Aorta (tissue), 5 donors: ENCODE data around the gene P2RY2. TPM values are rescaled to one million over a fixed set of nuclear protein-coding genes. Genes with fewer than 3 reads are reported as not detected.

ENCODE experiments used
- ATAC-seq: fragments of 200-7000 bp; cut with Tn5 transposase; one replicate; pipeline ENCODE4 v1.9.1; 2022; ENCODE audit warnings: moderate library complexity; ENCODE audit not compliant: low FRiP score
- DNase-seq, 2 donors: peaks; one replicate each; pipeline ENCODE4 v3.0.0-alpha.2; 2020
- H3K27ac ChIP-seq, 2 donors: one replicate each; pipeline ENCODE4 v1.5.1; 2013; ENCODE audit warnings: low read length in 2 of 2, mild to moderate bottlenecking in 2 of 2, moderate library complexity in 2 of 2, control low read depth in 1 of 2, inconsistent platforms in 1 of 2, low read depth in 1 of 2
- H3K27me3 ChIP-seq, 2 donors: one replicate each; pipeline ENCODE4 v1.6.1; 2013; ENCODE audit warnings: control low read depth in 1 of 2, low read length in 1 of 2, mild to moderate bottlenecking in 1 of 2, moderate library complexity in 1 of 2; ENCODE audit not compliant: insufficient read depth in 2 of 2, control insufficient read depth in 1 of 2
- H3K36me3 ChIP-seq, 2 donors: one replicate each; pipeline ENCODE4 v1.6.1; 2013; ENCODE audit warnings: control low read depth in 1 of 2, low read length in 1 of 2, mild to moderate bottlenecking in 1 of 2; ENCODE audit not compliant: insufficient read depth in 2 of 2, control insufficient read depth in 1 of 2
- H3K4me1 ChIP-seq, 2 donors: one replicate each; pipeline ENCODE4 v1.6.1; 2013; ENCODE audit warnings: low read length in 2 of 2, control low read depth in 1 of 2, mild to moderate bottlenecking in 1 of 2, moderate library complexity in 1 of 2; ENCODE audit not compliant: insufficient read depth in 2 of 2, control insufficient read depth in 1 of 2
- H3K4me3 ChIP-seq, 2 donors: one replicate each; pipeline ENCODE4 v1.5.1; 2013; ENCODE audit warnings: low read length in 2 of 2, control low read depth in 1 of 2, mild to moderate bottlenecking in 1 of 2
- H3K9me3 ChIP-seq: one replicate; pipeline ENCODE4 v1.6.1; 2013; ENCODE audit warnings: mild to moderate bottlenecking, low read length; ENCODE audit not compliant: control insufficient read depth
- WGBS, 2 donors: extraction: QIAGEN DNeasy Blood & Tissue Kit; methylation state at CpG; one replicate each; pipeline ENCODE4 v1.1.7; 2013; 5-methylcytosine and 5-hydroxymethylcytosine counted together
- intact Hi-C, 2 donors: fragments of 100-400 bp; cut with DNase I; formaldehyde crosslinking; loops; one replicate each; pipeline versions ENCODE4 v1.14.2 to v1.15.0; 2022
- polyA plus RNA-seq, 2 donors: library from polyadenylated mRNA; stranded (reverse); fragments of 200-250 nt; gene quantifications; one replicate each; pipeline ENCODE4 v1.2.3, GENCODE V29; 2013
- total RNA-seq, 2 donors: library from RNA; stranded (reverse); fragmentation: NEBNext Ultra II Directional; extraction: Animal tissue kit (Norgen Biotek cat#: 25700); gene quantifications; one replicate each; pipeline ENCODE4 v1.2.1, GENCODE V29; 2021
- donor health status: healthy with polysubstance abuse.
- donor health status: Bipolar disorder and iron deficiency.
- donor health status: DM: no; HTN: no; CAD: no.
- donor health status: DM: no; HTN: no; CAD: no.
- donor health status: DM: yes; HTN: yes; CAD: no.

P2RY2 gene
- total and polyA plus RNA-seq, 4 donors, result 0.50 to 3.9 (median 1.7) TPM

DNA sequence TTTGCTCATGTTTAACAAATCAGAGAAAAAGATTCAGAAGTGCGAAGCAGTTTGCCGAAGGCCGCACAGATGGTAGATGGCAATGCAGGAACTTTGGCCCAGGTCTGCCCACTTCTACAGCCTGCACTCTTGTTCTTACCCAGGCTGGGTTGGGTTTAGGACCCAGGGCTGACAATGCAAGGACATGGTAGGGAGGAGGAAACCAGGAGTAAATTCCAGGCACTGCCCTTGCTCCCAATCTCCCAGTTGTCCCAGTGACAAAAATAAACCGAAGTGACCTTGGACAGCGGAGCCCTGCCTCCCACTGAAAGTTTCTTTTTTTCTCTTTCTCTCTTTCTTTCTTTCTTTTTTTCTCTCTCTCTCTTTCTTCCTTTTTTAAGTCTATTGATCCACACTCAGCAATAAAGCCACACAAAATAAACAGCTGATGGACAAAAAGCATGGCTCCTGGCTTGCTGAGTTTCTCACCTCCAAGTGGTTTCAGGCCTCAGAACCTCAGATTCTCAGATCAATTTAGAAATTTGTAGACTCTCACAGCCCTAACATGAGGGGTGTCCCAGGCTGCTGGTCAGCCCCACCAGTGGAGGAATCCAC is 42.4 kb upstream of the P2RY2 start:
- no peaks in the 10 kb centered on the region for H3K36me3 ChIP-seq
- H3K27me3 ChIP-seq, result no peaks in the 10 kb centered on the region
- peak; percentile 24 to 27 for DNase-seq
- no peaks in the 10 kb centered on the region for H3K4me1 ChIP-seq
- H3K27ac ChIP-seq, result peak overlapping the region in 1 of 2 donors; percentile 77
- intact Hi-C loops, result loop anchor here (5.0 kb wide), 4 partner anchors 33 to 453 kb away; partner anchors contain the start of gene FCHSD2 (in 1 of the 2)
- no peak for ATAC-seq
- no peak overlapping the region for H3K4me3 ChIP-seq
- no peaks in the 10 kb centered on the region for H3K9me3 ChIP-seq
- WGBS, 2 donors, result 67 to 68% methylated on average over 5 of the region's 5 CpGs

- no peaks in the 10 kb centered on the region for H3K4me1 ChIP-seq
- 89 to 90% methylated on average over 5 of the region's 5 CpGs for WGBS, 2 donors
- no peak overlapping the region for H3K4me3 ChIP-seq
Observed at GRCh38 chr11:73176145-73176873, 41.8 kb upstream of the P2RY2 start.

GRCh38 chr11:73176874-73177155 is 41.3 kb upstream of the P2RY2 start:
- WGBS, 2 donors, result 88 to 100% methylated on average over 1 of the region's 1 CpG
- H3K27me3 ChIP-seq, result no peaks in the 10 kb centered on the region
- intact Hi-C loops, result loop anchor here (1.0 to 5.0 kb wide), 5 partner anchors 35 to 455 kb away; partner anchors contain the start of gene FCHSD2 (in 1 of the 2)
- H3K36me3 ChIP-seq, result no peaks in the 10 kb centered on the region
- peak overlapping the region; percentile 71 to 92 for H3K27ac ChIP-seq
- no peak overlapping the region for H3K4me3 ChIP-seq
- ATAC-seq (no peak), DNase-seq (peak in 1 of 2 donors; percentile 45)
- no peaks in the 10 kb centered on the region for H3K4me1 ChIP-seq
- H3K9me3 ChIP-seq, result no peaks in the 10 kb centered on the region

More at GRCh38 chr11:73176145-73176873, 41.8 kb upstream of the P2RY2 start:
- intact Hi-C loops, result loop anchor here (5.0 kb wide), 4 partner anchors 34 to 454 kb away; partner anchors contain the start of gene FCHSD2 (in 1 of the 2)
- Histone ChIP-seq H3K27me3 (no peaks in the 10 kb centered on the region), H3K9me3 (no peaks in the 10 kb centered on the region), H3K27ac (peak overlapping the region in 1 of 2 donors; percentile 77), H3K36me3 (no peaks in the 10 kb centered on the region)
- ATAC-seq (no peak), DNase-seq (peak; percentile 15 to 26)

GRCh38 chr11:73177380-73177777 is 40.7 kb upstream of the P2RY2 start:
- Histone ChIP-seq H3K27ac (peak overlapping the region; percentile 71 to 92), H3K9me3 (no peaks in the 10 kb centered on the region), H3K27me3 (no peaks in the 10 kb centered on the region), H3K4me1 (no peaks in the 10 kb centered on the region), H3K4me3 (no peak overlapping the region), H3K36me3 (no peaks in the 10 kb centered on the region)
- 0 to 5% methylated on average over 3 of the region's 3 CpGs for WGBS, 2 donors
- DNase-seq (peak; percentile 83 to 87), ATAC-seq (peak; percentile 70)
- intact Hi-C loops, result loop anchor here (1.0 to 5.0 kb wide), 5 partner anchors 35 to 455 kb away; partner anchors contain the start of gene FCHSD2 (in 1 of the 2)

- peak; percentile 91 for ATAC-seq
- H3K27ac ChIP-seq, result peak overlapping the region; percentile 71 to 92
- H3K9me3 ChIP-seq, result no peaks in the 10 kb centered on the region
- H3K36me3 ChIP-seq, result no peaks in the 10 kb centered on the region
- no peaks in the 10 kb centered on the region for H3K27me3 ChIP-seq
- no peak overlapping the region for H3K4me3 ChIP-seq
- intact Hi-C loops, result loop anchor here (1.0 to 5.0 kb wide), 7 partner anchors 36 to 456 kb away; partner anchors contain the start of gene FCHSD2 (in 1 of the 2)
- H3K4me1 ChIP-seq, result no peaks in the 10 kb centered on the region
- 14% methylated on average over 15 of the region's 15 CpGs for WGBS, 2 donors
- DNase-seq, result peak; percentile 93 to 96
Observed at GRCh38 chr11:73177778-73178539, 40.1 kb upstream of the P2RY2 start.

DNA sequence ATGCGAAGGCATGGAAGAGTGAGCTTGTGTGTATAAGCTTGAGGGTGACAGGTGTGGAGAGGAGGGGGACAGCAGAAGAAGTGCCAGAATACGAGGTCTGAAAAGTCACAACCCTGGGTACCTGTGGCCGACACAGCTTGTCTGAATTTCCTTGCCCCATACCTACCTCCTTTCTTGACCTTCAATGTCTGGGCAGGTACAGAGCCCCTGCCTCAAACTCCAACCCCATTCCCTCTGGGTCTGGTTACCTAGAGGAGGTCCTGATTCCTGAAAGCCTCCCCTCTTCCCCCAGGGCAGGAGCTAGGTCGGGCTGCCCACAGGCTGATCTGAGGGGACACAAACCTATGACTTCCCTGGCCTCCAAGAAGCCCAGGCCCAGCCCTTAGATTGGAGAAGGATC is 39.4 kb upstream of the P2RY2 start:
- Histone ChIP-seq H3K4me1 (no peaks in the 10 kb centered on the region), H3K36me3 (no peaks in the 10 kb centered on the region), H3K27me3 (no peaks in the 10 kb centered on the region), H3K9me3 (no peaks in the 10 kb centered on the region), H3K4me3 (no peak overlapping the region), H3K27ac (no peak overlapping the region)
- ATAC-seq (no peak), DNase-seq (peak; percentile 9 to 11)
- intact Hi-C loops, result loop anchor here (1.0 to 5.0 kb wide), 6 partner anchors 36 to 456 kb away; partner anchors contain the start of gene FCHSD2 (in 1 of the 2)
- 93 to 94% methylated on average over 4 of the region's 4 CpGs for WGBS, 2 donors

DNA sequence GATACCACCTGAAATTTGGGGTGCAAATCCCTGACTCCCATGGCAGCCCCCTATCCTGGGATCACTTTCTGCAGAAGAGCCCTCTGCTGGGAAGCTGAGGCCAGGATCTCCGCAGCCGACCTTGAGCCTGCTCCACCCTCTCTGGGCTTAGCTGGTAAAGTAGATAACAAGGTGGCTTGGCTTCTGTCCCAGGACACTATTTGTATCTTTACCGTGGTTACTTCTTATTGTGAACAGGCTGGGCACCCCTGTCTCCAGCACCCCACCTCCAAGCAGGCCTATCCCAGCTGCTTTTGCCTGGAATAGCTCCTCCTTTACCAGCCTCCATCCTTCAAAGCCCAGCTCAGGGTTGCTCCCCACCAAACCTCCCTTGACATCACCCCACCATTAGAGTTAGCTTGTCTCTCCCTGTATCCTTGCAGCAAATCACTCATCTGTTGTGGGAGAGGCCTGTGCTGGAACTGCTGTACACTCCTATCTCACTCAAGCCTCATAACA is 35.2 kb upstream of the P2RY2 start:
- Histone ChIP-seq H3K36me3 (no peaks in the 10 kb centered on the region), H3K9me3 (no peaks in the 10 kb centered on the region), H3K27ac (no peak overlapping the region), H3K27me3 (no peaks in the 10 kb centered on the region), H3K4me1 (no peaks in the 10 kb centered on the region), H3K4me3 (no peak overlapping the region)
- DNase-seq, result peak in 1 of 2 donors; percentile 17
- no peak for ATAC-seq
- intact Hi-C loops, result no loop called here
- 62 to 67% methylated on average over 3 of the region's 3 CpGs for WGBS, 2 donors

- peak; percentile 83 to 88 for DNase-seq
Observed at GRCh38 chr11:73184953-73185671, 33.0 kb upstream of the P2RY2 start.

More at GRCh38 chr11:73184953-73185671, 33.0 kb upstream of the P2RY2 start:
- H3K27ac ChIP-seq, result peak overlapping the region in 1 of 2 donors; percentile 39
- no peak overlapping the region for H3K4me3 ChIP-seq
- 50 to 55% methylated on average over 17 to 18 of the region's 18 CpGs for WGBS, 2 donors
- no peaks in the 10 kb centered on the region for H3K36me3 ChIP-seq
- H3K4me1 ChIP-seq, result no peaks in the 10 kb centered on the region
- peak; percentile 81 for ATAC-seq
- no peaks in the 10 kb centered on the region for H3K9me3 ChIP-seq
- intact Hi-C loops, result loop anchor here (1.0 to 5.0 kb wide), 4 partner anchors 57 to 104 kb away; no protein-coding TSS in a partner anchor
- no peaks in the 10 kb centered on the region for H3K27me3 ChIP-seq
